Measurements from ENCODE around the gene PLXNB2. TPM values are rescaled to one million over a fixed set of nuclear protein-coding genes. Genes with fewer than 3 reads are reported as not detected.

The PLXNB2 gene
- total RNA-seq, 4 donors from 2014 or later = 8.0 to 11.8 (median 9.0) TPM

GRCh38 chr22:50228366-50228765, 79.1 kb downstream of the PLXNB2 start:
- ATAC-seq (no peak), DNase-seq (no peak)
- H3K4me3 ChIP-seq = no peak overlapping the region
- TF ChIP-seq, protein P1, sequence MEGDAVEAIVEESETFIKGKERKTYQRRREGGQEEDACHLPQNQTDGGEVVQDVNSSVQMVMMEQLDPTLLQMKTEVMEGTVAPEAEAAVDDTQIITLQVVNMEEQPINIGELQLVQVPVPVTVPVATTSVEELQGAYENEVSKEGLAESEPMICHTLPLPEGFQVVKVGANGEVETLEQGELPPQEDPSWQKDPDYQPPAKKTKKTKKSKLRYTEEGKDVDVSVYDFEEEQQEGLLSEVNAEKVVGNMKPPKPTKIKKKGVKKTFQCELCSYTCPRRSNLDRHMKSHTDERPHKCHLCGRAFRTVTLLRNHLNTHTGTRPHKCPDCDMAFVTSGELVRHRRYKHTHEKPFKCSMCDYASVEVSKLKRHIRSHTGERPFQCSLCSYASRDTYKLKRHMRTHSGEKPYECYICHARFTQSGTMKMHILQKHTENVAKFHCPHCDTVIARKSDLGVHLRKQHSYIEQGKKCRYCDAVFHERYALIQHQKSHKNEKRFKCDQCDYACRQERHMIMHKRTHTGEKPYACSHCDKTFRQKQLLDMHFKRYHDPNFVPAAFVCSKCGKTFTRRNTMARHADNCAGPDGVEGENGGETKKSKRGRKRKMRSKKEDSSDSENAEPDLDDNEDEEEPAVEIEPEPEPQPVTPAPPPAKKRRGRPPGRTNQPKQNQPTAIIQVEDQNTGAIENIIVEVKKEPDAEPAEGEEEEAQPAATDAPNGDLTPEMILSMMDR (IDR thresholded peaks at IDR 0.05 in 4 of 5, conservative IDR thresholded peaks at IDR 0.05 in 1 of 5) = no peak
- no peak for TF ChIP-seq POLR2A (IDR thresholded peaks at IDR 0.05)
- no peaks in the 10 kb centered on the region for H3K4me1 ChIP-seq
- H3K9me3 ChIP-seq = no peaks in the 10 kb centered on the region
- in situ Hi-C loops (cut with MboI; ENCODE audit: low sequenced_read_pairs in 4 of 4) = no loop called here
- H3K27me3 ChIP-seq = no peaks in the 10 kb centered on the region
- H3K27ac ChIP-seq = no peak overlapping the region
- intact Hi-C loops (cut with DNase I; ENCODE audit: low total_unique reads) = no loop called here
- H3K36me3 ChIP-seq = peaks cover 0 to 49% of the 10 kb centered on the region in 2 donors

GRCh38 chr22:50227579-50228215, 79.7 kb downstream of the PLXNB2 start:
- Histone ChIP-seq H3K27me3 (no peaks in the 10 kb centered on the region), H3K4me1 (no peaks in the 10 kb centered on the region), H3K27ac (no peak overlapping the region), H3K36me3 (peaks cover 0 to 55% of the 10 kb centered on the region in 2 donors), H3K4me3 (no peak overlapping the region), H3K9me3 (no peaks in the 10 kb centered on the region)
- DNase-seq (no peak), ATAC-seq (no peak)
- in situ Hi-C loops (cut with MboI; ENCODE audit: low sequenced_read_pairs in 4 of 4) (no loop called here), intact Hi-C loops (cut with DNase I; ENCODE audit: low total_unique reads) (no loop called here)
- TF ChIP-seq, protein P1 (IDR thresholded peaks at IDR 0.05 in 4 of 5, conservative IDR thresholded peaks at IDR 0.05 in 1 of 5) = no peak
- no peak for TF ChIP-seq POLR2A (IDR thresholded peaks at IDR 0.05)

DNA sequence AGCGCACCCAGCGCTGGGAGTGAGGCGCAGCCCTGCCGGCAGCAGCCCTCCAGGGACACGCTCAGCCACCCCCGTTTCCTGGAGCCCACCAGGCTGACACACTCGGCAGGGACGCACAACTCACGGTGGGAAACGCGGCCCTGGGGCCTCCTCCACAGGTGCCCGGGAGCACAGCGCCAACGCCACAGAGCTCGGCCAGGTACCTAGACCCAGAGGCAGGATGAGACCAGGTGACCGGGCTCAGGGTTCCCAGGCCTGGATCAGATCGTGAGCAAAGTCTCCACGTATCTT, 80.6 kb downstream of the PLXNB2 start:
- in situ Hi-C loops (cut with MboI; ENCODE audit: low sequenced_read_pairs in 4 of 4) (no loop called here), intact Hi-C loops (cut with DNase I; ENCODE audit: low total_unique reads) (no loop called here)
- no peak overlapping the region for H3K27ac ChIP-seq
- no peak for DNase-seq
- ATAC-seq = no peak
- peaks cover 0 to 64% of the 10 kb centered on the region in 2 donors for H3K36me3 ChIP-seq
- H3K4me1 ChIP-seq = no peaks in the 10 kb centered on the region
- H3K9me3 ChIP-seq = no peaks in the 10 kb centered on the region
- no peak overlapping the region for H3K4me3 ChIP-seq
- H3K27me3 ChIP-seq = no peaks in the 10 kb centered on the region
- no peak for TF ChIP-seq POLR2A (IDR thresholded peaks at IDR 0.05)
- TF ChIP-seq, protein P1 (IDR thresholded peaks at IDR 0.05 in 4 of 5, conservative IDR thresholded peaks at IDR 0.05 in 1 of 5) = no peak

DNA sequence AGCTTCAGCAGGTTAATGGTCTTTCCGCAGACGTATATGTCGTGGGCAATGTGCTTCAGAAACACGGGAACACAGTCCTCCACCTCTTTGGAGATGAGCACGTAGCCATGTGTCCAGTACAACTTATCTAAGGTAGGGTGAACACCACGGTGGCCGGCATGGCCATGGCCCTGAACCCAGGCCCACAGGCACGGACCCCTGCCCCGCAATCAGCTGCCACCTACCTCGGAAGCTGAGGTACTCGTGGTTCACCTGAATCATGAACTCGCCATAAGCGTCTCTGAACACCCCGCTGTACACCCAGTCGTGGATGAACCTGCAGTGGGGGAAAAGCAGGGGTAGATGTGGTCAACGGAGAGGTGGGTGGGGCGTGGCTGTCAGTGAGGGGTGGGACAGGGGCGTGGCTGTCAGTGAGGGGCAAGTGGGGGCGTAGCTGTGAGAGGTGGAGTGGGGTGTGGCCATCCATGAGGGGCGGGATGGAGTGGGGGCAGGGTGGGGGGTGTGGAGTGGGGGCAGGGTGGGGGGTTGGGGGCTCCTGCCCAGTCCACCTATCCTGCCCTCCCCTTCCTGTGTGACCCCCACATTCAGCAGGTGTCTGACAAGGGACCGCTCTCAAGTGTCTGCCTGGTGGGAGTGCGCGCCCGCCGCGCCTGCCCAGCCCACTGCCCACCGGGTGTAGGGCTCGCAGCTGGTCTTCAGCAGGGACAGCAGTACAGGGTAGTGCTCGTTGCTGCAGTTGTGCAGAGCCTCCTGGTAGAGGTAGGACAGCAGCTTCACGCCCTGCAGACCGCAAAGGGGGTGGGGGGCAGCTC, 81.2 kb downstream of the PLXNB2 start:
- Histone ChIP-seq H3K4me3 (no peak overlapping the region), H3K9me3 (no peaks in the 10 kb centered on the region), H3K36me3 (peaks cover 0 to 70% of the 10 kb centered on the region in 2 donors), H3K4me1 (no peaks in the 10 kb centered on the region), H3K27me3 (no peaks in the 10 kb centered on the region), H3K27ac (no peak overlapping the region)
- no peak for ATAC-seq
- no peak for TF ChIP-seq POLR2A (IDR thresholded peaks at IDR 0.05)
- TF ChIP-seq, protein P1 (IDR thresholded peaks at IDR 0.05 in 4 of 5, conservative IDR thresholded peaks at IDR 0.05 in 1 of 5) = no peak
- no peak for DNase-seq
- intact Hi-C loops (cut with DNase I; ENCODE audit: low total_unique reads) = no loop called here
- in situ Hi-C loops (cut with MboI; ENCODE audit: low sequenced_read_pairs in 4 of 4) = no loop called here

Measured in gastrocnemius medialis (tissue), 4 donors.